ENCODE measurements around the gene BBOF1. TPM values are rescaled to one million over a fixed set of nuclear protein-coding genes. Genes with fewer than 3 reads are reported as not detected.

BBOF1 gene
- total RNA-seq, 1 experiment from 2014 or later, result 4.0 TPM

DNA sequence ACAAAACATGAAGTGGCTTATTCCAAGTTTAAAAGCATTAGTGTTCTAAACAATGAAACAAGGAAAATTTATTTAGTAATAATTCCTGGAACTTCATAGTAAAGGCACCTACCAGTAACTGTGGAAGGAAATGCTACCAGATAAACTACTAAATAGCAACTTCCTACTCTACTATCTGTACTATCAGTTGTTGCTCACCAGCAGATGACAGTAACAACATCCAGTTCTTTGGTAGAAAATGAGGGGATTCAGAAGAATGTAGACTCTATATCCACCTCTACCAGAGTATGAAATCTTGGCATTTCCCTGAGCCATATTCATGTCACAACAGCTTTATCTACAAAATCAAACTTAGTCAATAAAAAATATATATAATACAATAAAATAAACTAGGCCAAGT is 3.2 kb upstream of the BBOF1 start:
- intact Hi-C loops (cut with micrococcal nuclease), result loop anchor here (5.0 kb wide), 1 partner anchor 64 kb away; the partner anchor contains the start of genes COQ6 and FAM161B
- ATAC-seq (no peak), DNase-seq (ENCODE audit: low read depth, low spot score) (no peak)
- ChIA-PET RAD21 (ENCODE audit: low non-redundant PET in 1 of 2, low total read pairs in 2 of 2, uncharacterized antibody in 2 of 2, unreplicated experiment in 2 of 2) (no interaction called here), CTCF (no interaction called here), POLR2A (interaction anchor here (0.6 kb wide), 1 partner anchor 9 kb away, joined by 3 read pairs; no protein-coding TSS in a partner anchor)
- no TSS peak for BruUV-seq (replicated peaks)
- no peak overlapping the region for H2AFZ ChIP-seq (ENCODE audit: low read depth, low read length, poor library complexity, severe bottlenecking)
- no peak overlapping the region for H3K4me2 ChIP-seq (ENCODE audit: low read length)
- TF ChIP-seq ELF1 (IDR thresholded peaks at IDR 0.05; ENCODE audit: borderline replicate concordance, low read depth) (no peak), POLR2AphosphoS5 (IDR thresholded peaks at IDR 0.05; ENCODE audit: low read depth, low read length) (no peak), YY1 (IDR thresholded peaks at IDR 0.05; ENCODE audit: extremely low read depth, insufficient replicate concordance, low read depth, low read length) (no peak), FOSL1 (IDR thresholded peaks at IDR 0.05; ENCODE audit: low read depth) (no peak), CEBPB (IDR thresholded peaks at IDR 0.05; ENCODE audit: low read depth) (no peak)
- H4K20me1 ChIP-seq (ENCODE audit: insufficient read depth), result no peaks in the 10 kb centered on the region
- peaks cover 0 to 2% of the 10 kb centered on the region in 2 experiments; a peak in 1 of 4 replicates for H3K36me3 ChIP-seq (ENCODE audit: control insufficient read depth in 1 of 2, insufficient read depth in 2 of 2, low read length in 2 of 2)
- H3K4me3 ChIP-seq (replicated peaks in 1 of 2; ENCODE audit: low read depth in 1 of 2, low read length in 2 of 2), result no peak overlapping the region
- H3K79me2 ChIP-seq (ENCODE audit: insufficient read depth, low read length), result 0 out of 2 replicates have a peak, but pooled peaks cover 4% of the 10 kb centered on the region
- H3K27ac ChIP-seq (ENCODE audit: low read depth, low read length), result no peak overlapping the region
- H3K27me3 ChIP-seq (ENCODE audit: insufficient read depth, low read length), result no peaks in the 10 kb centered on the region
- no peaks in the 10 kb centered on the region for H3K9me2 ChIP-seq (ENCODE audit: insufficient read depth)
- H3K4me1 ChIP-seq (ENCODE audit: control insufficient read depth in 1 of 2, insufficient read depth in 2 of 2, low read length in 2 of 2), result peaks cover 9 to 20% of the 10 kb centered on the region in 2 experiments; a peak in 3 of 4 replicates
- no peaks in the 10 kb centered on the region for H3K9me3 ChIP-seq (ENCODE audit: control insufficient read depth in 1 of 2, insufficient read depth in 1 of 2, low read depth in 1 of 2, low read length in 2 of 2)
- no peak overlapping the region for H3K9ac ChIP-seq (ENCODE audit: low read length)

DNA sequence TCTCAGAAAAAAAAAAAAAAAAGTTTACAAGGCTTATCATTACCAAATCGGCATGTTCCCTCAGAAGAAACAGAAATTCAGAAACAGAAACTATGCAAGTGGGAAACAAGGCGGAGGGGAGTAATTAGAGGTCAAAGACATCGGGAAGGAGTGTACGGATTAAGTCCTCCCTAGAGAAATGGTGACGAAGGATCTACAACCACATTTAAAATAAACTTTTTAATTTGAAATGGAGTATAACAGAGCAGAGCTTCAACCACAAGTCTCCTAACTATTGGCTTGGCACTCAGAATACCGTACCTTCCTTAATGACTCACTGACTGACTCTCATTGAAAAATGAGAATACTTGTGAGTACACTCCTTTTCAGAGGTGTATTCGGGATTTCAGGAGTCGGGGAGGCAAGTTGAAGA is 969 bp upstream of the BBOF1 start:
- Histone ChIP-seq H4K20me1 (ENCODE audit: insufficient read depth) (no peaks in the 10 kb centered on the region), H3K4me1 (ENCODE audit: control insufficient read depth in 1 of 2, insufficient read depth in 2 of 2, low read length in 2 of 2) (peaks cover 17 to 34% of the 10 kb centered on the region in 2 experiments), H3K4me3 (replicated peaks in 1 of 2; ENCODE audit: low read depth in 1 of 2, low read length in 2 of 2) (peak overlapping the region; percentile 78 to 87), H3K27ac (ENCODE audit: low read depth, low read length) (peak overlapping the region; percentile 94), H3K4me2 (ENCODE audit: low read length) (peak overlapping the region; percentile 79), H3K9ac (ENCODE audit: low read length) (peak overlapping the region; percentile 96), H3K9me3 (ENCODE audit: control insufficient read depth in 1 of 2, insufficient read depth in 1 of 2, low read depth in 1 of 2, low read length in 2 of 2) (no peaks in the 10 kb centered on the region), H3K79me2 (ENCODE audit: insufficient read depth, low read length) (0 out of 2 replicates have a peak, but pooled peaks cover 4% of the 10 kb centered on the region), H2AFZ (ENCODE audit: low read depth, low read length, poor library complexity, severe bottlenecking) (no peak overlapping the region), H3K36me3 (ENCODE audit: control insufficient read depth in 1 of 2, insufficient read depth in 2 of 2, low read length in 2 of 2) (no peaks in the 10 kb centered on the region), H3K9me2 (ENCODE audit: insufficient read depth) (no peaks in the 10 kb centered on the region), H3K27me3 (ENCODE audit: insufficient read depth, low read length) (no peaks in the 10 kb centered on the region)
- BruUV-seq (replicated peaks), result no TSS peak
- intact Hi-C loops (cut with micrococcal nuclease), result loop anchor here (5.0 kb wide), 1 partner anchor 66 kb away; the partner anchor contains the start of genes COQ6 and FAM161B
- ChIA-PET RAD21 (ENCODE audit: low non-redundant PET in 1 of 2, low total read pairs in 2 of 2, uncharacterized antibody in 2 of 2, unreplicated experiment in 2 of 2) (no interaction called here), POLR2A (no interaction called here), CTCF (no interaction called here)
- ATAC-seq (peak; percentile 3), DNase-seq (ENCODE audit: low read depth, low spot score) (no peak)
- TF ChIP-seq ELF1 (IDR thresholded peaks at IDR 0.05; ENCODE audit: borderline replicate concordance, low read depth) (no peak), EZH2phosphoT487 (IDR thresholded peaks at IDR 0.05; ENCODE audit: borderline replicate concordance) (no peak), ZNF274 (IDR thresholded peaks at IDR 0.05; ENCODE audit: low read depth, low read length) (no peak), EGR1 (IDR thresholded peaks at IDR 0.05; ENCODE audit: low read depth) (no peak), EZH2 (IDR thresholded peaks at IDR 0.05) (no peak), JUND (IDR thresholded peaks at IDR 0.05) (no peak), CTCF (IDR thresholded peaks at IDR 0.05 in 2 of 3, conservative IDR thresholded peaks at IDR 0.05 in 1 of 3; ENCODE audit: borderline replicate concordance in 1 of 3, insufficient read depth in 1 of 3, low read depth in 2 of 3, low read length in 2 of 3) (no peak), POLR2AphosphoS5 (IDR thresholded peaks at IDR 0.05; ENCODE audit: low read depth, low read length) (no peak), RAD21 (IDR thresholded peaks at IDR 0.05; ENCODE audit: low read depth) (no peak), FOSL1 (IDR thresholded peaks at IDR 0.05; ENCODE audit: low read depth) (no peak), POLR2A (IDR thresholded peaks at IDR 0.05; ENCODE audit: borderline replicate concordance, extremely low read depth, insufficient read depth, insufficient read length) (no peak), ZFX (IDR thresholded peaks at IDR 0.05) (no peak), TCF7L2 (IDR thresholded peaks at IDR 0.05; ENCODE audit: borderline replicate concordance, extremely low read depth, insufficient read depth, insufficient read length) (no peak)
- TF ChIP-seq, protein P1, sequence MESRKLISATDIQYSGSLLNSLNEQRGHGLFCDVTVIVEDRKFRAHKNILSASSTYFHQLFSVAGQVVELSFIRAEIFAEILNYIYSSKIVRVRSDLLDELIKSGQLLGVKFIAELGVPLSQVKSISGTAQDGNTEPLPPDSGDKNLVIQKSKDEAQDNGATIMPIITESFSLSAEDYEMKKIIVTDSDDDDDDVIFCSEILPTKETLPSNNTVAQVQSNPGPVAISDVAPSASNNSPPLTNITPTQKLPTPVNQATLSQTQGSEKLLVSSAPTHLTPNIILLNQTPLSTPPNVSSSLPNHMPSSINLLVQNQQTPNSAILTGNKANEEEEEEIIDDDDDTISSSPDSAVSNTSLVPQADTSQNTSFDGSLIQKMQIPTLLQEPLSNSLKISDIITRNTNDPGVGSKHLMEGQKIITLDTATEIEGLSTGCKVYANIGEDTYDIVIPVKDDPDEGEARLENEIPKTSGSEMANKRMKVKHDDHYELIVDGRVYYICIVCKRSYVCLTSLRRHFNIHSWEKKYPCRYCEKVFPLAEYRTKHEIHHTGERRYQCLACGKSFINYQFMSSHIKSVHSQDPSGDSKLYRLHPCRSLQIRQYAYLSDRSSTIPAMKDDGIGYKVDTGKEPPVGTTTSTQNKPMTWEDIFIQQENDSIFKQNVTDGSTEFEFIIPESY (IDR thresholded peaks at IDR 0.05; ENCODE audit: extremely low read depth, insufficient replicate concordance, low read length), result no peak
- TF ChIP-seq, protein P2, sequence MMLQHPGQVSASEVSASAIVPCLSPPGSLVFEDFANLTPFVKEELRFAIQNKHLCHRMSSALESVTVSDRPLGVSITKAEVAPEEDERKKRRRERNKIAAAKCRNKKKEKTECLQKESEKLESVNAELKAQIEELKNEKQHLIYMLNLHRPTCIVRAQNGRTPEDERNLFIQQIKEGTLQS (IDR thresholded peaks at IDR 0.05), result no peak
